SU-DHL-6 (cell line): ENCODE data around the gene CX3CL1.

Experiments used
- H2AFZ ChIP-seq: fragments of 200-600 bp; sonication (generic); 2 replicates; pipeline ENCODE4 v1.6.1; 2014; ENCODE audit warnings: low read depth, mild to moderate bottlenecking, moderate library complexity, mixed read lengths, antibody characterized with exemption, low read length; ENCODE audit not compliant: severe bottlenecking
- H3F3A ChIP-seq: fragments of 200-600 bp; shearing (Covaris generic); 2 replicates; pipeline ENCODE4 v1.6.0; 2016; ENCODE audit warnings: antibody characterized with exemption, mild to moderate bottlenecking; ENCODE audit not compliant: insufficient read depth
- H3K27ac ChIP-seq: fragments of 200-600 bp; sonication (generic); 2 replicates; pipeline ENCODE4 v1.5.1; 2016; ENCODE audit warnings: low read depth, mild to moderate bottlenecking, low read length, moderate library complexity, mixed read lengths
- H3K27me3 ChIP-seq: fragments of 200-600 bp; sonication (generic), shearing (Covaris generic); 2 replicates; pipeline ENCODE4 v1.6.0; 2014; ENCODE audit warnings: mild to moderate bottlenecking, low read length
- H3K36me3 ChIP-seq: fragments of 200-600 bp; sonication (generic); 2 replicates; pipeline ENCODE4 v1.6.1; 2014; ENCODE audit warnings: mild to moderate bottlenecking, low read length, mixed read lengths
- H3K4me2 ChIP-seq: fragments of 300-600, 200-600 bp; shearing (Covaris generic), sonication (generic); 2 replicates; pipeline ENCODE4 v1.6.0; 2014; ENCODE audit warnings: low read length, low read depth, mild to moderate bottlenecking; ENCODE audit not compliant: poor library complexity, severe bottlenecking
- H3K4me3 ChIP-seq: fragments of 200-600 bp; sonication (generic); 2 replicates; pipeline ENCODE4 v1.5.1; 2014; ENCODE audit warnings: antibody characterized with exemption, low read length, mild to moderate bottlenecking, mixed read lengths; ENCODE audit not compliant: insufficient read depth, poor library complexity, severe bottlenecking
- H3K79me2 ChIP-seq: fragments of 200-600 bp; sonication (generic); 2 replicates; pipeline ENCODE4 v1.6.1; 2014; ENCODE audit warnings: mild to moderate bottlenecking, low read length, moderate library complexity; ENCODE audit not compliant: insufficient read depth
- H3K9ac ChIP-seq: fragments of 200-600 bp; sonication (generic); 2 replicates; pipeline ENCODE4 v1.7.0; 2014; ENCODE audit warnings: mild to moderate bottlenecking, low read length
- H3K9me2 ChIP-seq: fragments of 200-600 bp; sonication (generic); replicated peaks from 2 replicates; pipeline ENCODE4 v1.6.1; 2014; ENCODE audit warnings: low read length; ENCODE audit not compliant: insufficient read depth
- H3K9me3 ChIP-seq: fragments of 200-600 bp; sonication (generic); 2 replicates; pipeline ENCODE4 v1.6.1; 2014; ENCODE audit warnings: low read length, mixed read lengths; ENCODE audit not compliant: insufficient read depth
- H4K20me1 ChIP-seq: fragments of 200-600 bp; sonication (generic); 2 replicates; pipeline ENCODE4 v1.6.1; 2014; ENCODE audit warnings: low read depth, mild to moderate bottlenecking, antibody characterized with exemption, low read length, moderate library complexity, mixed read lengths
- EZH2phosphoT487 ChIP-seq: fragments of 200-600 bp; sonication (generic), shearing (Covaris generic); conservative IDR thresholded peaks from 2 replicates; pipeline ENCODE4 v1.6.1; 2018; ENCODE audit warnings: mild to moderate bottlenecking, antibody characterized with exemption, low read length, moderate library complexity, mixed read lengths
- TF ChIP-seq, protein P1 (sequence below): fragments of 200-600 bp; sonication (generic); IDR thresholded peaks from one replicate; pipeline ENCODE4 v1.5.1; 2017; ENCODE audit warnings: antibody characterized with exemption, mild to moderate bottlenecking, low read length, moderate library complexity; ENCODE audit not compliant: insufficient read depth, poor library complexity, severe bottlenecking

CX3CL1 gene

DNA sequence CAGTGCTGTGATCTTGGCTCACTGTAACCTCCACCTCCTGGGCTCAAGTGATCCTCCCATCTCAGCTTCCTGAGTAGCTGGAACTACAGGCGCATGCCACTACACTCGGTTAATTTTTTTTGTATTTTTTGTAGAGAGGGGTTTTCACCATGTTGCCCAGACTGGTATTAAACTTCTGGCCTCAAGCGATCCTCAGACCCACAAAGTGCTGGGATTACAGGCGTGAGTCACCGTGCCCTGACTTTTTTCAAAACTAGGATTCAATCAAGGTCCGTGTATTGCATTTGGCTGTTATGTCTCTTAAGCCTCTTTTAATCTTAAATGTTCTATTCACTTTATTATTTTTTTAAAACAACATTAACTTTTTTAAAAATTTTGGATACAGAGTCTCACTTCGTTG lies 18.0 kb upstream of the CX3CL1 start:
- H3K4me2 ChIP-seq = no peak overlapping the region
- no peak overlapping the region for H2AFZ ChIP-seq
- TF ChIP-seq, protein P1, sequence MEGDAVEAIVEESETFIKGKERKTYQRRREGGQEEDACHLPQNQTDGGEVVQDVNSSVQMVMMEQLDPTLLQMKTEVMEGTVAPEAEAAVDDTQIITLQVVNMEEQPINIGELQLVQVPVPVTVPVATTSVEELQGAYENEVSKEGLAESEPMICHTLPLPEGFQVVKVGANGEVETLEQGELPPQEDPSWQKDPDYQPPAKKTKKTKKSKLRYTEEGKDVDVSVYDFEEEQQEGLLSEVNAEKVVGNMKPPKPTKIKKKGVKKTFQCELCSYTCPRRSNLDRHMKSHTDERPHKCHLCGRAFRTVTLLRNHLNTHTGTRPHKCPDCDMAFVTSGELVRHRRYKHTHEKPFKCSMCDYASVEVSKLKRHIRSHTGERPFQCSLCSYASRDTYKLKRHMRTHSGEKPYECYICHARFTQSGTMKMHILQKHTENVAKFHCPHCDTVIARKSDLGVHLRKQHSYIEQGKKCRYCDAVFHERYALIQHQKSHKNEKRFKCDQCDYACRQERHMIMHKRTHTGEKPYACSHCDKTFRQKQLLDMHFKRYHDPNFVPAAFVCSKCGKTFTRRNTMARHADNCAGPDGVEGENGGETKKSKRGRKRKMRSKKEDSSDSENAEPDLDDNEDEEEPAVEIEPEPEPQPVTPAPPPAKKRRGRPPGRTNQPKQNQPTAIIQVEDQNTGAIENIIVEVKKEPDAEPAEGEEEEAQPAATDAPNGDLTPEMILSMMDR = no peak
- no peak for TF ChIP-seq EZH2phosphoT487
- no peaks in the 10 kb centered on the region for H4K20me1 ChIP-seq
- H3K27me3 ChIP-seq = no peaks in the 10 kb centered on the region
- H3K36me3 ChIP-seq = no peaks in the 10 kb centered on the region
- H3K27ac ChIP-seq = no peak overlapping the region
- H3K79me2 ChIP-seq = no peaks in the 10 kb centered on the region
- H3K9ac ChIP-seq = no peak overlapping the region
- H3K9me2 ChIP-seq = no peaks in the 10 kb centered on the region
- H3F3A ChIP-seq = no peaks in the 10 kb centered on the region
- H3K9me3 ChIP-seq = no peaks in the 10 kb centered on the region
- no peak overlapping the region for H3K4me3 ChIP-seq

- TF ChIP-seq, protein P1 = no peak
- no peak for TF ChIP-seq EZH2phosphoT487
- H3K27me3 ChIP-seq = no peaks in the 10 kb centered on the region
- no peaks in the 10 kb centered on the region for H3K36me3 ChIP-seq
- no peak overlapping the region for H2AFZ ChIP-seq
- H3K9ac ChIP-seq = no peak overlapping the region
- no peaks in the 10 kb centered on the region for H3K9me3 ChIP-seq
- no peaks in the 10 kb centered on the region for H3K9me2 ChIP-seq
- no peak overlapping the region for H3K4me2 ChIP-seq
- no peaks in the 10 kb centered on the region for H3F3A ChIP-seq
- H3K79me2 ChIP-seq = no peaks in the 10 kb centered on the region
- H4K20me1 ChIP-seq = no peaks in the 10 kb centered on the region
- H3K4me3 ChIP-seq = no peak overlapping the region
- no peak overlapping the region for H3K27ac ChIP-seq
These were observed 16.3 kb upstream of the CX3CL1 start for GRCh38 chr16:57355898-57356414.

DNA sequence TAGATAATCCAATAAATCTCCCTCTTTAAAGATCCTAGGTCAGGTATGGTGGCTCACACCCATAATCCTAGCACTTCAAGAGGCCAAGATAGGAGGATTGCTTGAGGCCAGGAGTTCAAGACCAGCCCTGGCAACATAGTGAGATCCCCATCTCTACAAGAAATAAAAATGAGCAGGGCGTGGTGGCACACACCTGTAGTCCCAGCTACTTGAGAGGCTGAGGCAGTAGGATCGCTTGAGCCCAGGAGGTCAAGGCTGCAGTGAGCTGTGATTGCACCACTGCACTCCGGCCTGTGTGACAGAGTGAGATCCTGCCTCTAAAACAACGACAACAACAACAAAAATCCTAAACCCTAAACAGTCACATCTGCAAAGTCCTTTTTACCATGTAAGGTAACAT lies 15.7 kb upstream of the CX3CL1 start:
- Histone ChIP-seq H3K27me3 (no peaks in the 10 kb centered on the region), H3K36me3 (no peaks in the 10 kb centered on the region), H3K9ac (no peak overlapping the region), H4K20me1 (no peaks in the 10 kb centered on the region), H3K9me3 (no peaks in the 10 kb centered on the region), H3K79me2 (no peaks in the 10 kb centered on the region), H3K4me2 (no peak overlapping the region), H3K9me2 (no peaks in the 10 kb centered on the region), H3K27ac (no peak overlapping the region), H2AFZ (no peak overlapping the region), H3K4me3 (no peak overlapping the region), H3F3A (no peaks in the 10 kb centered on the region)
- TF ChIP-seq, protein P1 = no peak
- TF ChIP-seq EZH2phosphoT487 = no peak
